OCI-M1 (cell line): Measurements from ENCODE around the gene SLC25A41.
"Not testable (repeated sequence)": the region's sequence is repeated elsewhere in the genome, so short reads cannot be mapped to it uniquely, and the experiment has no call there.

Experiments used
- DNase-seq: peaks from one replicate; lab custom pipeline; 2025; lab: John Stamatoyannopoulos, UW

Gene SLC25A41

GRCh38 chr19:6412061-6412446 lies 21.5 kb downstream of the SLC25A41 start:
- no peak for DNase-seq

GRCh38 chr19:6409346-6409745 lies 24.2 kb downstream of the SLC25A41 start:
- DNase-seq: no peak

- no peak for DNase-seq
These were observed 27.2 kb downstream of the SLC25A41 start for GRCh38 chr19:6406401-6406800.

- no peak for DNase-seq
These were observed 30.5 kb downstream of the SLC25A41 start for GRCh38 chr19:6402837-6403608.

GRCh38 chr19:6402058-6402457 lies 31.5 kb downstream of the SLC25A41 start:
- no peak for DNase-seq

GRCh38 chr19:6400062-6400944 lies 33.3 kb downstream of the SLC25A41 start:
- not testable (repeated sequence) for DNase-seq

GRCh38 chr19:6396305-6396704 lies 37.3 kb downstream of the SLC25A41 start:
- DNase-seq: no peak

GRCh38 chr19:6394831-6395230 lies 38.7 kb downstream of the SLC25A41 start:
- no peak for DNase-seq

GRCh38 chr19:6393983-6394412 lies 39.6 kb downstream of the SLC25A41 start:
- DNase-seq: no peak

- DNase-seq: peak; percentile 94
These were observed 40.2 kb downstream of the SLC25A41 start, which contains the start of gene GTF2F1 for GRCh38 chr19:6393074-6393982. GTF2F1 (minus strand) TSS chr19:6393164; CDS start chr19:6392995, 169 bp downstream.

- DNase-seq: peak; percentile 28
These were observed 41.1 kb downstream of the SLC25A41 start for GRCh38 chr19:6392221-6393073.

GRCh38 chr19:6387372-6387771 lies 46.2 kb downstream of the SLC25A41 start:
- DNase-seq: no peak

GRCh38 chr19:6384381-6384780 lies 49.2 kb downstream of the SLC25A41 start:
- DNase-seq: no peak

- DNase-seq: no peak
These were observed 50.4 kb downstream of the SLC25A41 start for GRCh38 chr19:6383188-6383587.

GRCh38 chr19:6381030-6381750 lies 52.4 kb downstream of the SLC25A41 start:
- no peak for DNase-seq

- DNase-seq: no peak
These were observed 53.8 kb downstream of the SLC25A41 start for GRCh38 chr19:6379744-6380143.

- no peak for DNase-seq
These were observed 55.1 kb downstream of the SLC25A41 start for GRCh38 chr19:6378486-6378885.

- no peak for DNase-seq
These were observed 55.5 kb downstream of the SLC25A41 start for GRCh38 chr19:6378041-6378440.

- DNase-seq: no peak
These were observed 56.9 kb downstream of the SLC25A41 start for GRCh38 chr19:6376512-6377190.
